ENCODE results near the gene MEF2C.

DNA sequence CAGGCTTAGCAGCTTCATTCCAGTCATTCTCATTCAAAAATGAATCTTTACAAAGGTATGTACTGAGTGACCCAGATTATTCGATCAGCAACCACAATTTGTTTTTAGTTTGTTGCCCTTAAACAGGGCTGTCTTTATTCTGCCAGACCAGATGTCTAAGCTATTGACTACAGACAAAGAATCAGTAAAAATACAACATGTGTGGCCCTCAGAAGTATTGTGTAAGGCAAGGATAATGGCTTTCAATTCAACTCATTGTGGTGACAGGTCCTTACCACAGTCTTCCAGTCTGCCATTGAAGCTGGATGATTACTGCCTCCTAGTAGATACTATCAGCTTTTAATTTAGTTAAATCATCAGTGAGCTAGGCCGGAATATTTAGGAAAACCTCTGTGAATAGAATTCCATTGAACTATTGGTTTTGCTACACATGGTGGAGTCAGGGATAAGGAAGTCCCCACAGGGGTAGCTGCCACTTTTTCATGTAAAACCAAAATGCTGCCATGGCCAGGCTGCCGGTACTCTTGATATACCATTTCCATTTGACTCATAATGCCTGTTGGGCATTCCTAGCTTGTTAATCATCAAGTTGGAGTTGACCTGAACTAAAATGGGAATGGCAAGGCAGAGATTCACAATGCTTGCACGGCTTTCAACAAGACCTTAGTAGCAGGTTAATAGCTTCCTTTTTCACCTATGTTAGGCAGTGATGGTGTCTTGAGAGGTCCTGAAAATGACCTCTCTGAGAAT, 175.6 kb downstream of the MEF2C start:
- TF ChIP-seq POLR2A (IDR thresholded peaks at IDR 0.05) (no peak), POLR2AphosphoS5 (IDR thresholded peaks at IDR 0.05) (no peak)
- TF ChIP-seq, protein P1, sequence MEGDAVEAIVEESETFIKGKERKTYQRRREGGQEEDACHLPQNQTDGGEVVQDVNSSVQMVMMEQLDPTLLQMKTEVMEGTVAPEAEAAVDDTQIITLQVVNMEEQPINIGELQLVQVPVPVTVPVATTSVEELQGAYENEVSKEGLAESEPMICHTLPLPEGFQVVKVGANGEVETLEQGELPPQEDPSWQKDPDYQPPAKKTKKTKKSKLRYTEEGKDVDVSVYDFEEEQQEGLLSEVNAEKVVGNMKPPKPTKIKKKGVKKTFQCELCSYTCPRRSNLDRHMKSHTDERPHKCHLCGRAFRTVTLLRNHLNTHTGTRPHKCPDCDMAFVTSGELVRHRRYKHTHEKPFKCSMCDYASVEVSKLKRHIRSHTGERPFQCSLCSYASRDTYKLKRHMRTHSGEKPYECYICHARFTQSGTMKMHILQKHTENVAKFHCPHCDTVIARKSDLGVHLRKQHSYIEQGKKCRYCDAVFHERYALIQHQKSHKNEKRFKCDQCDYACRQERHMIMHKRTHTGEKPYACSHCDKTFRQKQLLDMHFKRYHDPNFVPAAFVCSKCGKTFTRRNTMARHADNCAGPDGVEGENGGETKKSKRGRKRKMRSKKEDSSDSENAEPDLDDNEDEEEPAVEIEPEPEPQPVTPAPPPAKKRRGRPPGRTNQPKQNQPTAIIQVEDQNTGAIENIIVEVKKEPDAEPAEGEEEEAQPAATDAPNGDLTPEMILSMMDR (IDR thresholded peaks at IDR 0.05): no peak
